AG04450 (cell line): ENCODE results near the gene GLUD1. TPM values are rescaled to one million over a fixed set of nuclear protein-coding genes. Genes with fewer than 3 reads are reported as not detected.
"Not testable (repeated sequence)": the region's sequence is repeated elsewhere in the genome, so short reads cannot be mapped to it uniquely, and the experiment has no call there.

Experiments used
- CTCF ChIA-PET: fragments of 300-600, 350-600 bp; formaldehyde crosslinking; extraction: SDS; loops from one replicate; lab custom pipeline; 2022; ENCODE audit warnings: antibody characterized with exemption, inconsistent platforms; lab: Charles Lee
- POLR2A ChIA-PET: fragments of 350-600 bp; formaldehyde crosslinking; extraction: SDS; loops from one replicate; lab custom pipeline; 2021; ENCODE audit warnings: antibody characterized with exemption, inconsistent platforms; lab: Yijun Ruan, JAX
- DNase-seq: peaks from one replicate; pipeline ENCODE4 v3.0.0-alpha.2; 2011; ENCODE audit warnings: low read depth, low spot score
- H3K27ac ChIP-seq: one replicate; pipeline ENCODE4 v1.5.1; 2012; ENCODE audit warnings: low read depth, low read length, control low read depth
- H3K27me3 ChIP-seq: one replicate; pipeline ENCODE4 v1.6.0; 2012; ENCODE audit warnings: low read length; ENCODE audit not compliant: control insufficient read depth, insufficient read depth
- H3K4me3 ChIP-seq: 2 replicates; pipeline ENCODE4 v1.5.1; 2011; ENCODE audit warnings: mild to moderate bottlenecking, low read depth, low read length, control low read depth
- H3K9me3 ChIP-seq: 2 replicates; pipeline ENCODE4 v1.5.1; 2012; ENCODE audit warnings: low read length; ENCODE audit not compliant: control insufficient read depth, insufficient read depth
- CTCF ChIP-seq: IDR thresholded peaks from 2 replicates; pipeline ENCODE4 v1.5.1; 2011; ENCODE audit warnings: low read depth, low read length, control low read depth, inconsistent platforms
- polyA plus RNA-seq: library from polyadenylated mRNA; depleted of rRNA; stranded (reverse); fragments of >200 nt; gene quantifications from 2 replicates; pipeline ENCODE4 v1.2.3, GENCODE V29; 2011

Gene GLUD1
- polyA plus RNA-seq, 1 experiment: 127 TPM

- H3K27me3 ChIP-seq: no peaks in the 10 kb centered on the region
- H3K9me3 ChIP-seq: no peaks in the 10 kb centered on the region; the same call in 1 of the 2 replicates
- H3K4me3 ChIP-seq: no peak overlapping the region
- ChIA-PET POLR2A (no interaction called here), CTCF (no interaction called here)
- TF ChIP-seq CTCF: no peak
- no peak for DNase-seq
- no peak overlapping the region for H3K27ac ChIP-seq
Measured at GRCh38 chr10:87079106-87079836, 15.4 kb downstream of the GLUD1 start.

DNA sequence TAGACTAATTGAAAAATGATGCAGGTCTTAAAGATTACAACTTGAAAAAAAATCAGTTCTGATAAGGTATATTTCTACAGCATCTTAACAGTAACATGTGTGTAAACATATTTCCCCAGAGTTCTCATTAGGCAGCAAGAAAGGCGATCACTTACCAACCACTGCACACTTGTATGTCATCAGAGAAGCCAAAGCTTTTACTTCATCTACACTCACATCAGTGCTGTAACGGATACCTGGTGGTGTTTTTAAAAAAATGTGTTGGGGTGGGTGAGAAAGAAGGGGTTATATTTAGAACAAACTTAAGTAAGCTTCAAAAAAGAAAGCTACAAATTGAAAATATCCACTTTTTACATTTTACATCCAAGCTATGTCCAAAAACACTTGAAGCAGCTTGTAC lies 18.2 kb downstream of the GLUD1 start:
- H3K4me3 ChIP-seq, H3K27ac ChIP-seq, CTCF ChIA-PET, DNase-seq, H3K9me3 ChIP-seq, H3K27me3 ChIP-seq, POLR2A ChIA-PET: not testable (repeated sequence)

DNA sequence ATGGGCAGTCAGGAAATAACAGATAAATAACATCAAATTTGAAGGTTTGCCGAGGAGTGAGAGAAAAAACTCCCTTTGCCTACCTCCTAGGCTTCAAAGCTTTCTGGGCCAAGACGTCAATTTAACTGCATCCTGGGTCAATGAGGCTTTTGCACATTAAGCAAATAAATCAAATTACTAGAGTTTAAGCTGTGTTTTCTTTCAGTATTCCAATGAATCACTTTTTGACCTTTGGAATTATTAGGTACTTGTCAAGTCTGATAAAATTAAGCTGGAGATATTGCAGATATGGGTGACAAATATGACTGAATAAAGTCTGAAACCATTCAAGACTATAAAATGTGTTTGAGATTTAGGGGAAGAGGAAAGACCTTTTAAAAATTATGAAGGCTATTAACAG lies 22.2 kb downstream of the GLUD1 start:
- Histone ChIP-seq H3K27me3 (no peaks in the 10 kb centered on the region), H3K9me3 (no peaks in the 10 kb centered on the region), H3K27ac (no peak overlapping the region), H3K4me3 (no peak overlapping the region)
- no peak for TF ChIP-seq CTCF
- no peak for DNase-seq
- ChIA-PET CTCF (no interaction called here), POLR2A (no interaction called here)

GRCh38 chr10:87068281-87068680 lies 26.4 kb downstream of the GLUD1 start:
- Histone ChIP-seq H3K4me3 (no peak overlapping the region), H3K27me3 (no peaks in the 10 kb centered on the region), H3K27ac (no peak overlapping the region), H3K9me3 (no peaks in the 10 kb centered on the region)
- TF ChIP-seq CTCF: no peak
- ChIA-PET CTCF (interaction anchor here (0.5 to 1.3 kb wide), 2 partner anchors 13 to 80 kb away, joined by 3 to 4 read pairs; no protein-coding TSS in a partner anchor), POLR2A (no interaction called here)
- no peak for DNase-seq

GRCh38 chr10:87066865-87067264 lies 27.8 kb downstream of the GLUD1 start:
- no peak overlapping the region for H3K4me3 ChIP-seq
- ChIA-PET POLR2A (no interaction called here), CTCF (no interaction called here)
- no peaks in the 10 kb centered on the region for H3K27me3 ChIP-seq
- H3K27ac ChIP-seq: no peak overlapping the region
- TF ChIP-seq CTCF: no peak
- H3K9me3 ChIP-seq: no peaks in the 10 kb centered on the region
- DNase-seq: no peak
